ENCODE measurements around the gene TES.

The TES gene

GRCh38 chr7:116210345-116211005 lies at the start of gene TES:
TES (plus strand) TSS chr7:116210539; CDS start chr7:116210708, 169 bp downstream.
- peak within 1 kb of the TSS; percentile 88 for H3K4me3 ChIP-seq (ENCODE audit: low read length)
- no peak for TF ChIP-seq CTCF (IDR thresholded peaks at IDR 0.05; ENCODE audit: insufficient read depth, low read depth, low read length, missing control alignments)
- peak; percentile 87 for DNase-seq (ENCODE audit: low read depth)

GRCh38 chr7:116161728-116162127 lies 48.6 kb upstream of the TES start:
- no peak overlapping the region for H3K4me3 ChIP-seq (ENCODE audit: low read length)
- DNase-seq (ENCODE audit: low read depth): no peak
- TF ChIP-seq CTCF (IDR thresholded peaks at IDR 0.05; ENCODE audit: insufficient read depth, low read depth, low read length, missing control alignments): no peak

DNA sequence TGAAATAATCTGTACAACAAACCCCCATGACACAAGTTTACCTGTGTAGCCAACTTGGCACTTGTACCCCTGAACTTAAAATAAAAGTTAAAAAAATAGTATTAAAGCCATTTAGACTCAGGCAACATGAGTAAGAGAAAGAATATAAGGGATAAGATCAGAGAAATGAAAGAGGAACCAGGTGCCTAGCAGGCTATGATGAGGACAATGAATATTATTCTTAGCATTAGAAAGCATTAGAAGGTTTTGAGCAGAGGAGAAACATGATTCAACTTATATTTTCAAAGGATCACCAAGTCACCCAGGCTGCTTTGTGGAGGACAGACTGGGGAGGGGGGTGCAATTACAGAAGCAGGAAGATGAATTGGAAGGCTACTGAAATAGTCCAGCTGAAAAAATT lies 48.1 kb upstream of the TES start:
- H3K4me3 ChIP-seq (ENCODE audit: low read length): no peak overlapping the region
- no peak for TF ChIP-seq CTCF (IDR thresholded peaks at IDR 0.05; ENCODE audit: insufficient read depth, low read depth, low read length, missing control alignments)
- DNase-seq (ENCODE audit: low read depth): no peak

- no peak overlapping the region for H3K4me3 ChIP-seq (ENCODE audit: low read length)
- TF ChIP-seq CTCF (IDR thresholded peaks at IDR 0.05; ENCODE audit: insufficient read depth, low read depth, low read length, missing control alignments): no peak
- no peak for DNase-seq (ENCODE audit: low read depth)
Observed at GRCh38 chr7:116162992-116163391, 47.3 kb upstream of the TES start.

- no peak for DNase-seq (ENCODE audit: low read depth)
- no peak for TF ChIP-seq CTCF (IDR thresholded peaks at IDR 0.05; ENCODE audit: insufficient read depth, low read depth, low read length, missing control alignments)
- H3K4me3 ChIP-seq (ENCODE audit: low read length): no peak overlapping the region
Observed at GRCh38 chr7:116164552-116165306, 45.6 kb upstream of the TES start.

- no peak overlapping the region for H3K4me3 ChIP-seq (ENCODE audit: low read length)
- no peak for DNase-seq (ENCODE audit: low read depth)
Observed at GRCh38 chr7:116165717-116166116, 44.6 kb upstream of the TES start.

More at GRCh38 chr7:116165717-116166116, 44.6 kb upstream of the TES start:
- no peak for TF ChIP-seq CTCF (IDR thresholded peaks at IDR 0.05; ENCODE audit: insufficient read depth, low read depth, low read length, missing control alignments)
